ENCODE results near the gene ADRA1B.

ADRA1B gene

GRCh38 chr5:159915904-159916840, at the start of gene ADRA1B:
ADRA1B (plus strand) TSS chr5:159916482; CDS start chr5:159916906, 424 bp downstream.
- peak; percentile 30 for DNase-seq (ENCODE audit: low read depth)

GRCh38 chr5:159873680-159874079, 42.6 kb upstream of the ADRA1B start:
- DNase-seq (ENCODE audit: low read depth) = no peak

GRCh38 chr5:159874263-159874662, 42.0 kb upstream of the ADRA1B start:
- no peak for DNase-seq (ENCODE audit: low read depth)

- no peak for DNase-seq (ENCODE audit: low read depth)
These were observed 39.3 kb upstream of the ADRA1B start for GRCh38 chr5:159877016-159877415.

- DNase-seq (ENCODE audit: low read depth) = no peak
These were observed 38.3 kb upstream of the ADRA1B start for GRCh38 chr5:159877894-159878448.

DNA sequence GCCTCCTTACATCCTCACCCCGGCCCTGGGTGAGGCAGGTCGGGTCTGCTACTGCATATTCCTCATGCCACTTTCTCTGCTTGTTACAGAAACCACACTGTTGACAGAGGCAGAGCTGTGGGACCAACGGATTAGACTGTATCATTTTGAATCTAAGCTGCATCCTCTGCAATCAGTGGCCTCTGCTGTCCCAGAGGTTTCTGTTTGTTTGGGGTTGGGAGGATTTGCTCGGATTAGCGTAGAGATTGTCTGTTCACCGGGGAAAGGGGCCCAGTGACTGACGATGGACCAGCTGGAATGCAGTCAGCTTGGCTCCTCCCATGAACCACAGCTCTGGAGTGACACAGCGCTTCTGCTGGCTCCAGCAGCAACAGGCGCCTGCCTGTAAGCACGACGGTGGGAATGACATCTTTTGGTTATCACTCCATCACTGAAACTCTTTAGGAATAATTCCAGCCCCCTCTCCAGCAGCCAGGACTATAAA, 37.3 kb upstream of the ADRA1B start:
- no peak for DNase-seq (ENCODE audit: low read depth)

- DNase-seq (ENCODE audit: low read depth) = no peak
These were observed 35.6 kb upstream of the ADRA1B start for GRCh38 chr5:159880676-159881075.

- DNase-seq (ENCODE audit: low read depth) = no peak
These were observed 34.3 kb upstream of the ADRA1B start for GRCh38 chr5:159881967-159882366.

GRCh38 chr5:159883522-159883950, 32.7 kb upstream of the ADRA1B start:
- no peak for DNase-seq (ENCODE audit: low read depth)

DNA sequence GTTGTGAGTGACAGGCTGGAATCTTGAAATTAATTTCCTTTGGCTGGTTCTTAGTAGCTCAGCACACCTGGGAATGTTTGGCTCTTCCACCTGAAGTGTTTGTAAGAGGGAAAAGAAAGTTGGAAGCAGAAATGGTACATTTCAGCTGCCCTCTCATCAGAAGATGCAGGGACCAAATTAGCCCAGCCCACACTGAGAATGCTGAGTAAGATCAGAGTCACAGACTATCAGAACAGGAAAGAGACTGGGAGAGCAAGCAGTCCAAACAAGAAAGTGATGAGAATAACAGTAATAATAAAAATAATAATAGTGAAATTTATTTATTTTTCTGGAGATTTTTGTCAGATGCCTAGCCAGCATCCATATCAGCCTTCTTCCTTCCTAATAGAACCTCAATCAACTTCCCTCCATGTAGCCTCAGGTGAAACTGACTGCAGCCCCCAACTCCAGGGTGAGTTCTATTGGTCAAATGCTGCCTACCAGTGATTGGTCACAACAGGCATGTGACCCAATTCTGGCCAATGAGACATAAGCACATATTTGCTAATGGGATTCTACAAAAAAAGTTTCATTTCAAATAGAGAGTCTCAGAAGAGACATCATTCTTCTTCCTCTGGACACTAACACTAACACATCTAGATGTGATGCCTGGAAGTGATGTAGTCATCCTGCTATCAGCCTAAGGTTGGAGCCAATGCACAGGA, 31.2 kb upstream of the ADRA1B start:
- DNase-seq (ENCODE audit: low read depth) = no peak

GRCh38 chr5:159886296-159886695, 30.0 kb upstream of the ADRA1B start:
- DNase-seq (ENCODE audit: low read depth) = no peak

GRCh38 chr5:159887050-159887449, 29.2 kb upstream of the ADRA1B start:
- DNase-seq (ENCODE audit: low read depth) = no peak

DNA sequence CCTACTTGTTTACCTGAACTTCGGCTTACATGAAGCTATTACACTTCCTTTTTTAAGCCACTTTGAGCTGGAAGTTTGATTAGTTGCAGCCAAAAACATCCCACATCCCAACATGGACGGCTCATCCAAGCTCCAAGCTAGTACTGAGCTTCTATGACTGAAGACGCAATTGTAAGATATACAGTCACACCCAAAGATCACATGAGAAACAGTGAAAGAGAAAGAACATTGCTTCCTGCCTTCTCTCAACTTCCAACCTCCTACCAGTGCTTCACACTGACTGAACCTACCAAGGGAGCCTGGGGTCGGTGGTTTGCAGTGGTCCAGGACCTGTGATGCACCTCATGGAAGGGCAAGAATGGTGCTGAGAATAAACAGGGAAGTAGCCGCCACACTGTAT, 27.4 kb upstream of the ADRA1B start:
- no peak for DNase-seq (ENCODE audit: low read depth)

DNA sequence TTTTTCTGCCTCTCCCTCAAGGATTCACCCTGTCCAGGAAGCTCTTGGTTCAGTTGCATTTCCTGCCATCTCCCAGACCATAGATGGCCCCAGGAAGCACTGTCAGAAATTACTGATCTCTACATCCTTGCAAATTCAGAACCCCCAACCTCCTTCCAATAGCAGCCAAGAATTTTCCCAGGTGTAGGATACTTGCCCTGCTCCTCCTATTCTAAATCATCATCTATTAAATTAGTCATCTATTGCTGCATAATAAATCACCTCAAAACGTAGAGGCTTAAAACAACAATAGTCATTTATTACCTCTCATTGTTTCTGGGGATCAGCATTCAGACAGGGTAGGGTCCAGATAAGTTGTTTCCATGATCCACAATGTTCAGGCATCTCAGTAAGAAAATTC, 26.1 kb upstream of the ADRA1B start:
- no peak for DNase-seq (ENCODE audit: low read depth)

DNA sequence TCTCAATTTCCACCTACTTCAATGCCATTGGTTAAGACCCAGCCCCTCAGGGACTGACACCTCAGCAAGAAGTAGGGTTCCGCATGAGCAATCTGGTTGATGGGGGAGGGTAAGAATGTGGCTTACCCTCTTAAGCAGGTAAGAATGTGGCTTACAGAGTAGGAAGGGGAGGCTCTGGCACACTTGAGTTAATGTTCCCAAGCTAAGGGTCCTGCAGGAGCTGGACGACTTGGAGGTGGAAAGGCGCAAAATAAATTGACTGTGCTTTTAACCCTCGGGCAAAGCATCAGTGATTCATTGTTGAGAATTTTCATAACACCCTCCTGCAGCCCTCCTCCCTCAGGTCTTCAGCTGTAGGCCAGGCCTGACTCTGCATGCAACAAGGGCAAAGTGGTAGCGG, 24.9 kb upstream of the ADRA1B start:
- DNase-seq (ENCODE audit: low read depth) = no peak

GRCh38 chr5:159893040-159893695, 23.1 kb upstream of the ADRA1B start:
- DNase-seq (ENCODE audit: low read depth) = no peak

- DNase-seq (ENCODE audit: low read depth) = no peak
These were observed 22.0 kb upstream of the ADRA1B start for GRCh38 chr5:159894149-159894720.

GRCh38 chr5:159897786-159898393, 18.4 kb upstream of the ADRA1B start:
- no peak for DNase-seq (ENCODE audit: low read depth)

DNA sequence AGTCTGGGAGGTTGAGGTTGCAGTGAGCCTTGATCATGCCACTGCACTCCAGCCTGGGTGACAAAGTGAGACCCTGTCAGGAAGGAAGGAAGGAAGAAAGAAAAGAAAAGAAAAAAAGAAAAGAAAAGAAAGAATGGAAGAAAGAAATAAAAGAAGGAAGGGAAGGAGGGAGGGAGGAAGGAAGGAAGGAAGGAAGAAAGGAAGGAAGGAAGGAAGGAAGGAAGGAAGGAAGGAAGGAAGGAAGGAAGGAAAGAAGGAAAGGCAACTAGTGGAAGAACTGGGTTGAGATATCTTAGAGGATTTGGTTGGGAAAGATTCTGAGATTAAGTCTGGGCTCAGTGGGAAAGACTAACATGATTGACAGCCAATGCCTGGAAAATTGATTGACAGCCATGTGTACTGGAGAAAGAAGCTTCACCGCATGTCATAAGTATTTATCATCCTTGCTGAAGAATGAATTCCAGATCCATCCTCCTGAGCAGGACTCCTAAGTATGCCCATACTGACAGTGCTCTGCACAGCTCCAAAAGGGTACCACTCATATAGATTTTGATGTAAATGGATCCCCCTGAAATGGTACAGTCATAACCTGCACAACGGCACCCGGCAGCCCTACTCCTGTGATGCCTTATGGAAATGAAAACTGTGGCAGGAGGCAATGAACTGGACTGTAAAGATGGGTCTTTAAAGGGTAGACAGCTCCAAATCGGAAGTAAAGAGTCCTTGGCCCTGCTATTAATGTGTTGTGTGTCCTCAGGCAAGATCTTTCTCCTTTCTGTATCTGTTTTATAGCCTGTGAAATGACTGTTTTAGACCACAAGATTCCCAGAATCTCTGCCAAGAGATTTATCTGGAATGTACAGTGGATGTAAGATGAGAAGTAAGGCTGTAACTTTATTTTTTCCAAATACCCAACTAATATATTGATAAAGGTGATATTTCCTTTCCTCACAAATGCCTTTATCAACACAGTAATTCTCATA, 16.9 kb upstream of the ADRA1B start:
- DNase-seq (ENCODE audit: low read depth) = no peak

DNA sequence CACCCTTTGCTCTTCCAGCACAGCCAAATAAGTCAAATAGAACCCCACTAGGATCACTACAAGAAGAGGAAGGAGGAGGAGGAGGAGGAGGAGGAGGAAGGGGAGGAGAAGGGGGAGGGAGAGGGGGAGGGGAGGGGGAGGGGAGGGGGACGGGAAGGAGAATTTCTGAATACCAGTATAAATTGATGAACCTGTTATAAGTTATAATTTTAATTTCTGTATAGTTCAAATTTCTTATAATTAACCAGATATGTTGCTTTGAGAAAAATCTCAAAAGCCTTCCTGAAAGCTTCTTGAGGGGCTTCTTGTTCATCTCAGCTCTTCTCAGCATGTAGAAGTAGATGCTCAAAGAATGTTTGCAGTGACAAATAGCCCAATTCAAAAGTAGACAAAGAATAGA, 15.0 kb upstream of the ADRA1B start:
- no peak for DNase-seq (ENCODE audit: low read depth)
